GM04504 (cell line): ENCODE data around the gene PLCH1.

Experiments
- DNase-seq: peaks from one replicate; pipeline ENCODE4 v3.0.0-alpha.2; 2012; ENCODE audit warnings: low read depth

Gene PLCH1

GRCh38 chr3:155372281-155372680 lies 372.6 kb downstream of the PLCH1 start:
- DNase-seq: no peak

GRCh38 chr3:155370764-155371503 lies 373.9 kb downstream of the PLCH1 start:
- DNase-seq: no peak

GRCh38 chr3:155370198-155370597 lies 374.7 kb downstream of the PLCH1 start:
- DNase-seq: no peak

- DNase-seq: no peak
Observed at GRCh38 chr3:155369735-155370134, 375.1 kb downstream of the PLCH1 start.

GRCh38 chr3:155369244-155369643 lies 375.6 kb downstream of the PLCH1 start:
- no peak for DNase-seq

GRCh38 chr3:155368786-155369185 lies 376.1 kb downstream of the PLCH1 start:
- DNase-seq: no peak

GRCh38 chr3:155367506-155367905 lies 377.4 kb downstream of the PLCH1 start:
- DNase-seq: no peak

- DNase-seq: no peak
Observed at GRCh38 chr3:155365178-155365783, 379.6 kb downstream of the PLCH1 start.

GRCh38 chr3:155364492-155364891 lies 380.4 kb downstream of the PLCH1 start:
- DNase-seq: no peak

- DNase-seq: no peak
Observed at GRCh38 chr3:155363690-155364070, 381.2 kb downstream of the PLCH1 start.

- DNase-seq: no peak
Observed at GRCh38 chr3:155362808-155363689, 381.8 kb downstream of the PLCH1 start.

GRCh38 chr3:155360281-155360680 lies 384.6 kb downstream of the PLCH1 start:
- DNase-seq: no peak

- no peak for DNase-seq
Observed at GRCh38 chr3:155356594-155357370, 388.1 kb downstream of the PLCH1 start.

- DNase-seq: no peak
Observed at GRCh38 chr3:155354658-155355057, 390.2 kb downstream of the PLCH1 start.

- DNase-seq: peak; percentile 17
Observed at GRCh38 chr3:155352900-155353490, 391.9 kb downstream of the PLCH1 start.

- DNase-seq: no peak
Observed at GRCh38 chr3:155350571-155350970, 394.3 kb downstream of the PLCH1 start.

GRCh38 chr3:155347901-155348300 lies 397.0 kb downstream of the PLCH1 start:
- DNase-seq: no peak

- DNase-seq: no peak
Observed at GRCh38 chr3:155342344-155342743, 402.5 kb downstream of the PLCH1 start.

GRCh38 chr3:155339052-155339451 lies 405.8 kb downstream of the PLCH1 start:
- no peak for DNase-seq

GRCh38 chr3:155335724-155336354 lies 409.0 kb downstream of the PLCH1 start:
- DNase-seq: no peak
